WTC11 (cell line): ENCODE results near the gene ARHGAP25. TPM values are rescaled to one million over a fixed set of nuclear protein-coding genes. Genes with fewer than 3 reads are reported as not detected.

Source experiments
- ATAC-seq: fragments of 200-7000 bp; cut with Tn5 transposase; 2 replicates; pipeline ENCODE4 v1.10.0; 2021; ENCODE audit warnings: mild to moderate bottlenecking, moderate library complexity
- CTCF ChIA-PET: fragments of 300-600 bp; sonication (Branson Sonifier 250); formaldehyde crosslinking; loops from one replicate; lab custom pipeline; 2021; ENCODE audit warnings: antibody characterized with exemption; lab: Charles Lee
- POLR2A ChIA-PET: fragments of 350-600 bp; sonication (Branson Sonifier 250); formaldehyde crosslinking; loops from one replicate; lab custom pipeline; 2021; ENCODE audit warnings: antibody characterized with exemption; lab: Charles Lee
- DNase-seq: peaks from one replicate; pipeline ENCODE4 v3.0.0; 2021; ENCODE audit warnings: low spot score
- H3K27ac Mint-ChIP-seq: 2 replicates; pipeline ENCODE4 v1.8.0; 2021; ENCODE audit warnings: mixed read lengths
- H3K27me3 Mint-ChIP-seq: 2 replicates; pipeline ENCODE4 v1.8.0; 2021; ENCODE audit warnings: low read depth, mild to moderate bottlenecking, moderate library complexity, mixed read lengths
- H3K36me3 Mint-ChIP-seq: 2 replicates; pipeline ENCODE4 v1.8.0; 2021; ENCODE audit warnings: mixed read lengths
- H3K4me1 Mint-ChIP-seq: 2 replicates; pipeline ENCODE4 v1.8.0; 2022; ENCODE audit warnings: mixed read lengths
- H3K4me3 Mint-ChIP-seq: 2 replicates; pipeline ENCODE4 v1.8.0; 2021; ENCODE audit warnings: mild to moderate bottlenecking, moderate library complexity, mixed read lengths
- H3K9me3 Mint-ChIP-seq: 2 replicates; pipeline ENCODE4 v1.8.0; 2021; ENCODE audit warnings: mixed read lengths
- ATF1 ChIP-seq: sonication (generic); formaldehyde crosslinking; IDR thresholded peaks from 2 replicates; pipeline ENCODE4 v1.8.1; 2023; ENCODE audit warnings: mild to moderate bottlenecking, moderate library complexity, missing genetic modification reagents
- ELF4 ChIP-seq: sonication (generic); formaldehyde crosslinking; IDR thresholded peaks from 2 replicates; pipeline ENCODE4 v1.8.1; 2022; ENCODE audit warnings: low read depth, mild to moderate bottlenecking, moderate library complexity, missing genetic modification reagents
- FOXJ3 ChIP-seq: sonication (generic); formaldehyde crosslinking; IDR thresholded peaks from 2 replicates; pipeline ENCODE4 v1.9.0; 2021; ENCODE audit warnings: missing genetic modification reagents, mild to moderate bottlenecking, borderline replicate concordance
- FOXK1 ChIP-seq: sonication (generic); formaldehyde crosslinking; IDR thresholded peaks from 2 replicates; pipeline ENCODE4 v1.8.0; 2022; ENCODE audit warnings: mild to moderate bottlenecking, moderate library complexity, missing genetic modification reagents
- KAT7 ChIP-seq: sonication (generic); formaldehyde crosslinking; IDR thresholded peaks from 2 replicates; pipeline ENCODE4 v1.8.1; 2023; ENCODE audit warnings: missing genetic modification reagents, mild to moderate bottlenecking, borderline replicate concordance
- NR1H2 ChIP-seq: sonication (generic); formaldehyde crosslinking; IDR thresholded peaks from 2 replicates; pipeline ENCODE4 v1.9.0; 2021; ENCODE audit warnings: mild to moderate bottlenecking, moderate library complexity, missing genetic modification reagents
- PRRX2 ChIP-seq: fragments of 250-450 bp; sonication (Bioruptor Pico); IDR thresholded peaks from 2 replicates; pipeline ENCODE4 v1.8.0; 2021; ENCODE audit warnings: mild to moderate bottlenecking
- SMAD4 ChIP-seq: sonication (generic); formaldehyde crosslinking; IDR thresholded peaks from 2 replicates; pipeline ENCODE4 v1.8.0; 2022; ENCODE audit warnings: mild to moderate bottlenecking, missing genetic modification reagents
- ZNF232 ChIP-seq: sonication (generic); formaldehyde crosslinking; IDR thresholded peaks from 2 replicates; pipeline ENCODE4 v1.8.0; 2022; ENCODE audit warnings: mild to moderate bottlenecking, missing genetic modification reagents
- ZNF396 ChIP-seq: fragments of 250-450 bp; sonication (Bioruptor Pico); IDR thresholded peaks from 2 replicates; pipeline ENCODE4 v1.8.0; 2021; ENCODE audit warnings: mild to moderate bottlenecking, moderate library complexity, borderline replicate concordance
- total RNA-seq: library from RNA; stranded (reverse); gene quantifications from 3 replicates; pipeline ENCODE4 v1.2.3, GENCODE V29; 2021
- TF ChIP-seq, protein P1 (sequence below): fragments of 250-450 bp; sonication (Bioruptor Pico); IDR thresholded peaks from 2 replicates; pipeline ENCODE4 v1.9.0; 2021; ENCODE audit warnings: mild to moderate bottlenecking, borderline replicate concordance
- TF ChIP-seq, protein P2 (sequence below): fragments of 250-450 bp; sonication (Bioruptor Pico); IDR thresholded peaks from 2 replicates; pipeline ENCODE4 v1.9.0; 2021; ENCODE audit warnings: mild to moderate bottlenecking
- TF ChIP-seq, protein P3 (sequence below): sonication (generic); formaldehyde crosslinking; IDR thresholded peaks from 2 replicates; pipeline ENCODE4 v1.8.1; 2022; ENCODE audit warnings: mild to moderate bottlenecking, missing genetic modification reagents, moderate library complexity, borderline replicate concordance
- TF ChIP-seq, protein P4 (sequence below): fragments of 250-450 bp; sonication (Bioruptor Pico); IDR thresholded peaks from 2 replicates; pipeline ENCODE4 v1.8.0; 2021; ENCODE audit warnings: mild to moderate bottlenecking
- TF ChIP-seq, protein P5 (sequence below): sonication (generic); formaldehyde crosslinking; IDR thresholded peaks from 2 replicates; pipeline ENCODE4 v1.8.0; 2022; ENCODE audit warnings: mild to moderate bottlenecking, missing genetic modification reagents
- TF ChIP-seq, protein P6 (sequence below): sonication (generic); formaldehyde crosslinking; IDR thresholded peaks from 2 replicates; pipeline ENCODE4 v1.8.0; 2022; ENCODE audit warnings: mild to moderate bottlenecking, missing genetic modification reagents

Gene ARHGAP25
- total RNA-seq, 1 experiment from 2014 or later = 2.9 TPM

DNA sequence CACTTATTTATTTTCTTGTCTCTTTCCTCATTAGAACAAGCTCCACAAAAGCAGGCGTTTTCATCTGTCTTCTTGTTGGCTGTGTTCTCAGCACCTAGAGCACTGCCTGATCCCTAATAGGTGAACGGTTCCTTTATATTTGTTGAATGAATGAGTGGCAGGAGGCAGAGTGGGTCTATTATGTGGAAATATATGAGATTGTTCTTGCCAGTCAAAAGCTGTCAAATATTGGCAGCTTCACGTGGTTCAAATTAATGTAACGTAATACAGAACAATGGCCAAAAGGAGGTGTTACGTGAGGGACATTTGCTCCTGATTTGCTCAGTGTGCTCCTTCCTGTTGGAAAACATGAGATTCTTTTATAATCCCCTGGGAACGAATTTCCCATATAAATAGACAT, 8.5 kb upstream of the ARHGAP25 start (continued):
- TF ChIP-seq, protein P1, sequence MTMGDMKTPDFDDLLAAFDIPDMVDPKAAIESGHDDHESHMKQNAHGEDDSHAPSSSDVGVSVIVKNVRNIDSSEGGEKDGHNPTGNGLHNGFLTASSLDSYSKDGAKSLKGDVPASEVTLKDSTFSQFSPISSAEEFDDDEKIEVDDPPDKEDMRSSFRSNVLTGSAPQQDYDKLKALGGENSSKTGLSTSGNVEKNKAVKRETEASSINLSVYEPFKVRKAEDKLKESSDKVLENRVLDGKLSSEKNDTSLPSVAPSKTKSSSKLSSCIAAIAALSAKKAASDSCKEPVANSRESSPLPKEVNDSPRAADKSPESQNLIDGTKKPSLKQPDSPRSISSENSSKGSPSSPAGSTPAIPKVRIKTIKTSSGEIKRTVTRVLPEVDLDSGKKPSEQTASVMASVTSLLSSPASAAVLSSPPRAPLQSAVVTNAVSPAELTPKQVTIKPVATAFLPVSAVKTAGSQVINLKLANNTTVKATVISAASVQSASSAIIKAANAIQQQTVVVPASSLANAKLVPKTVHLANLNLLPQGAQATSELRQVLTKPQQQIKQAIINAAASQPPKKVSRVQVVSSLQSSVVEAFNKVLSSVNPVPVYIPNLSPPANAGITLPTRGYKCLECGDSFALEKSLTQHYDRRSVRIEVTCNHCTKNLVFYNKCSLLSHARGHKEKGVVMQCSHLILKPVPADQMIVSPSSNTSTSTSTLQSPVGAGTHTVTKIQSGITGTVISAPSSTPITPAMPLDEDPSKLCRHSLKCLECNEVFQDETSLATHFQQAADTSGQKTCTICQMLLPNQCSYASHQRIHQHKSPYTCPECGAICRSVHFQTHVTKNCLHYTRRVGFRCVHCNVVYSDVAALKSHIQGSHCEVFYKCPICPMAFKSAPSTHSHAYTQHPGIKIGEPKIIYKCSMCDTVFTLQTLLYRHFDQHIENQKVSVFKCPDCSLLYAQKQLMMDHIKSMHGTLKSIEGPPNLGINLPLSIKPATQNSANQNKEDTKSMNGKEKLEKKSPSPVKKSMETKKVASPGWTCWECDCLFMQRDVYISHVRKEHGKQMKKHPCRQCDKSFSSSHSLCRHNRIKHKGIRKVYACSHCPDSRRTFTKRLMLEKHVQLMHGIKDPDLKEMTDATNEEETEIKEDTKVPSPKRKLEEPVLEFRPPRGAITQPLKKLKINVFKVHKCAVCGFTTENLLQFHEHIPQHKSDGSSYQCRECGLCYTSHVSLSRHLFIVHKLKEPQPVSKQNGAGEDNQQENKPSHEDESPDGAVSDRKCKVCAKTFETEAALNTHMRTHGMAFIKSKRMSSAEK (CRISPR knock-in tag) = no peak

DNA sequence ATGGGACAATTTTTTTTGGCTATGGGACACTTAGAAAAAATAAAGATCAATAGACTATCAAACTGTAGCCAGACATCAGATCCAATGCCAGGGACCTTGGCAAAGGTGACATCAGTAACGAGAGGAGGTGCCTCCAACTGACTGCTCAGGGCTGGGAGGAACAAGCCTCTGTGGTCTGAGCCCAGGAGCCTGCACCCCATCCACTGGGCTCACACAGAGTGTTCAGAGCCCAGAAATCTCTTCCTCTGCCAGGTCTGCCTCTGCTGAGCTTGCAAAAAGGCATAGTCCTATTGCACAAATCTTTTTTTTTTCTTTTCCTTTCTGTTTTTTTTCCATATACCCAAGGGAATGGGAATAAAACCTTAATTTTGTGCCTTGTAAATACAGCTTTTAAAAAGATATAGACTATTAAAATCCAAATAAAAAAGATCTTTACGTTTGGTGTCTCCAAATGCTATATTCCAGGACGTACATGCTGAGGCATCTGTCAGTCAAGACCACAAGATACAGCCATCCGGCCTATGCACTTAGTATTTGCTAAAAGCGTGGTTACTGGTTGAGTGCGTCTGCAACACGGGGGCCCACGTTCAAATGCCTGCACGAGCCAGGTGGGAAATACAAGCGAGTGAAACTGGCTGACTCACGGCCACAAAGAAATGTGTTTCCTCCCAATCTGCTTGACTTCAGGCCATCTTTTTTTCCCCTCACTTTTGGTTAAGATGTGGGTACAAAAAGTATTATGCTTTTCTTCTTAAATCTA, 7.8 kb upstream of the ARHGAP25 start:
- POLR2A ChIA-PET = interaction anchor here (0.5 kb wide), 1 partner anchor 67 kb away, joined by 3 read pairs; no protein-coding TSS in a partner anchor
- CTCF ChIA-PET = interaction anchor here (0.9 to 1.5 kb wide), 3 partner anchors 17 to 199 kb away, joined by 3 to 9 read pairs (median 3); no protein-coding TSS in a partner anchor
- TF ChIP-seq, protein P2, sequence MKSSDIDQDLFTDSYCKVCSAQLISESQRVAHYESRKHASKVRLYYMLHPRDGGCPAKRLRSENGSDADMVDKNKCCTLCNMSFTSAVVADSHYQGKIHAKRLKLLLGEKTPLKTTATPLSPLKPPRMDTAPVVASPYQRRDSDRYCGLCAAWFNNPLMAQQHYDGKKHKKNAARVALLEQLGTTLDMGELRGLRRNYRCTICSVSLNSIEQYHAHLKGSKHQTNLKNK (CRISPR knock-in tag) = no peak
- TF ChIP-seq FOXJ3 (CRISPR knock-in tag) = no peak
- TF ChIP-seq, protein P1 (CRISPR knock-in tag) = no peak
- no peak for TF ChIP-seq ELF4 (CRISPR knock-in tag)
- TF ChIP-seq NR1H2 = no peak
- TF ChIP-seq ATF1 (CRISPR knock-in tag) = no peak
- no peak for TF ChIP-seq SMAD4
- TF ChIP-seq, protein P3, sequence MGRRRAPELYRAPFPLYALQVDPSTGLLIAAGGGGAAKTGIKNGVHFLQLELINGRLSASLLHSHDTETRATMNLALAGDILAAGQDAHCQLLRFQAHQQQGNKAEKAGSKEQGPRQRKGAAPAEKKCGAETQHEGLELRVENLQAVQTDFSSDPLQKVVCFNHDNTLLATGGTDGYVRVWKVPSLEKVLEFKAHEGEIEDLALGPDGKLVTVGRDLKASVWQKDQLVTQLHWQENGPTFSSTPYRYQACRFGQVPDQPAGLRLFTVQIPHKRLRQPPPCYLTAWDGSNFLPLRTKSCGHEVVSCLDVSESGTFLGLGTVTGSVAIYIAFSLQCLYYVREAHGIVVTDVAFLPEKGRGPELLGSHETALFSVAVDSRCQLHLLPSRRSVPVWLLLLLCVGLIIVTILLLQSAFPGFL (CRISPR knock-in tag) = no peak
- TF ChIP-seq ZNF232 (CRISPR knock-in tag) = no peak
- H3K36me3 Mint-ChIP-seq = no peaks in the 10 kb centered on the region
- DNase-seq (no peak), ATAC-seq (no peak)
- no peaks in the 10 kb centered on the region for H3K9me3 Mint-ChIP-seq
- H3K27ac Mint-ChIP-seq = no peak overlapping the region
- H3K4me1 Mint-ChIP-seq = peaks cover 18% of the 10 kb centered on the region
- H3K4me3 Mint-ChIP-seq = no peak overlapping the region
- no peaks in the 10 kb centered on the region for H3K27me3 Mint-ChIP-seq

DNA sequence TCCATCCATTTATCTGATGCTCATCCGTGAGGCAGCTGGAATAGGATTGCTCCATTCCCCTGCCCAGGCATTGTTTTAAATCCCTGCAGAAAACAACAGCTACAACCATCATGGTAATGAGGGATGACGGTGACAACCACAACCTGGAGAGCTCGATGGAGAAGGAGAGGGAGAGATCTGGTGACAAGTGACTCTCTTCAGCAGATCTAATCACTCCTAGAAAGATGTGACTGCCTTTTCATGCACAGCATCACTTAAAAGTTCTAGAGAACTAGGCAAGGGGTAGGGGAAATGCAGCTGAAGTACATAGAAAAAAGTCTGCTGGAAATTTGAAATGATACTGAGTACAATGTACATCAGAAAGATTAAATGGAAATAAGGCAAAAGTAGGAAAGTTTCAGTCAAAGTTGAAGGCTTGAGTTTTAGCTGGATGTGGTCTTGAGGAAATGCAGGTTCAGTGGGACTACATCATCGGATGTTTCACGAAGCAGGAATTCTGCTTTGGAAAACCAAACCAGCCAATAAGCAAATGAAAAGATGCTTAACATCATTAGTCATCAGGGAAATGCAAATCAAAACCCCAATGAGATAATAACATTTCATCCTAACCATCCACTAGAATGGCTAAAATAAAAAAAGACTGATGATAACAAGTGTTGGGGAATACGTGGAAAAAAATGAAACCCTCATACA, 6.8 kb upstream of the ARHGAP25 start:
- ATAC-seq = no peak
- Mint-ChIP-seq H3K4me1 (peaks cover 21% of the 10 kb centered on the region), H3K27ac (no peak overlapping the region), H3K36me3 (no peaks in the 10 kb centered on the region), H3K9me3 (no peaks in the 10 kb centered on the region), H3K27me3 (no peaks in the 10 kb centered on the region), H3K4me3 (no peak overlapping the region)
- no peak for DNase-seq
- POLR2A ChIA-PET = no interaction called here
- CTCF ChIA-PET = interaction anchor here (0.7 to 1.5 kb wide), 2 partner anchors 18 to 24 kb away, joined by 3 to 9 read pairs; no protein-coding TSS in a partner anchor
- TF ChIP-seq ZNF396 (CRISPR knock-in tag) (no peak), KAT7 (no peak), FOXK1 (CRISPR knock-in tag) (no peak), PRRX2 (CRISPR knock-in tag) (no peak)
- TF ChIP-seq, protein P4, sequence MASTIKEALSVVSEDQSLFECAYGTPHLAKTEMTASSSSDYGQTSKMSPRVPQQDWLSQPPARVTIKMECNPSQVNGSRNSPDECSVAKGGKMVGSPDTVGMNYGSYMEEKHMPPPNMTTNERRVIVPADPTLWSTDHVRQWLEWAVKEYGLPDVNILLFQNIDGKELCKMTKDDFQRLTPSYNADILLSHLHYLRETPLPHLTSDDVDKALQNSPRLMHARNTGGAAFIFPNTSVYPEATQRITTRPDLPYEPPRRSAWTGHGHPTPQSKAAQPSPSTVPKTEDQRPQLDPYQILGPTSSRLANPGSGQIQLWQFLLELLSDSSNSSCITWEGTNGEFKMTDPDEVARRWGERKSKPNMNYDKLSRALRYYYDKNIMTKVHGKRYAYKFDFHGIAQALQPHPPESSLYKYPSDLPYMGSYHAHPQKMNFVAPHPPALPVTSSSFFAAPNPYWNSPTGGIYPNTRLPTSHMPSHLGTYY (CRISPR knock-in tag) = no peak
- TF ChIP-seq, protein P5, sequence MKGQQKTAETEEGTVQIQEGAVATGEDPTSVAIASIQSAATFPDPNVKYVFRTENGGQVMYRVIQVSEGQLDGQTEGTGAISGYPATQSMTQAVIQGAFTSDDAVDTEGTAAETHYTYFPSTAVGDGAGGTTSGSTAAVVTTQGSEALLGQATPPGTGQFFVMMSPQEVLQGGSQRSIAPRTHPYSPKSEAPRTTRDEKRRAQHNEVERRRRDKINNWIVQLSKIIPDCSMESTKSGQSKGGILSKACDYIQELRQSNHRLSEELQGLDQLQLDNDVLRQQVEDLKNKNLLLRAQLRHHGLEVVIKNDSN (CRISPR knock-in tag) = no peak
- TF ChIP-seq, protein P6, sequence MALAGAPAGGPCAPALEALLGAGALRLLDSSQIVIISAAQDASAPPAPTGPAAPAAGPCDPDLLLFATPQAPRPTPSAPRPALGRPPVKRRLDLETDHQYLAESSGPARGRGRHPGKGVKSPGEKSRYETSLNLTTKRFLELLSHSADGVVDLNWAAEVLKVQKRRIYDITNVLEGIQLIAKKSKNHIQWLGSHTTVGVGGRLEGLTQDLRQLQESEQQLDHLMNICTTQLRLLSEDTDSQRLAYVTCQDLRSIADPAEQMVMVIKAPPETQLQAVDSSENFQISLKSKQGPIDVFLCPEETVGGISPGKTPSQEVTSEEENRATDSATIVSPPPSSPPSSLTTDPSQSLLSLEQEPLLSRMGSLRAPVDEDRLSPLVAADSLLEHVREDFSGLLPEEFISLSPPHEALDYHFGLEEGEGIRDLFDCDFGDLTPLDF (CRISPR knock-in tag) = no peak
